ENCODE measurements around the gene GTPBP1. TPM values are rescaled to one million over a fixed set of nuclear protein-coding genes. Genes with fewer than 3 reads are reported as not detected.

GTPBP1 gene
- total RNA-seq: 10 to 100 TPM; 28.8 to 88.7 (median 35.1) TPM

DNA sequence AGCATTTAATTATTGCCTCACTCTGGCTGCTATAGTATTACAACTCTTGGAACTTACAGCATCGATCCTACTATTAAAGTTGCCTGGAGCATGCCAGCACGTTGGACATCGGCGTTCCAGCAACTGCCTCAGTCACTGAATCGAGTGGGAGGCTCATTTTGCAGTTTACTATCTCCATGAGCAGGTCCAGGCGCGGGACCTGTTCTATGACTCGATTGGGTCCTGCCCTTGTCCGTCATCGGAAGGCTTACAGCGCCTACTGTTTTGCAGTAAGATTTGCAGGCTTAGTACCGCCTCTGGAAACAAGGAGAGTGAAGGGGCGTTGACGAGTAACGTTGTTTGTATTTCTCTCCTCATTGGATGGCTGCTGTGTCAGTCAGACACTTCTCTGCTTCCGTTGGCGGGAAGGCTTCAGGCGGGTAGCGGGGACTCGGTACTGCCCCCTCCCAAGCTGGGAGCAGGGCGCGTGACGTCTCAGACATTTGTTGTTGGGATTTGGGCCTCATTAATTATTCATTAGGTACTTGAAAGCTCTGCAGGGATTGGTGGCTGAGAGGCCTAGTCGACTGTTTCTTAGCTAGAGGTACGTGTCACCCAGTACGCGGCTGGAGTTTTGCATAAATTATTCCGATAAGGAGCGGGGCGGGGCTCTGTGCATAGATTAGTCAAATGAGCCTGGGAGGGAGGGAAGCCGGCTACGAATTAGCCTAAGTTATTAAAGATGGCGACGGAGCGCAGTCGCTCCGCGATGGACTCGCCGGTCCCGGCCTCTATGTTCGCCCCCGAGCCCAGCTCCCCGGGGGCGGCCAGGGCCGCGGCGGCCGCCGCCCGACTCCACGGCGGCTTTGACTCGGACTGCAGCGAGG lies at the start of gene GTPBP1:
TSS of gene GTPBP1 (plus strand) at position 710 of the 866 bp plus-strand sequence. CDS start at position 722, 12 bp downstream.
- Histone ChIP-seq H3K27ac (peak within 1 kb of the TSS; percentile 91), H3K4me1 (replicated peaks in 1 of 2) (peaks cover 8 to 24% of the 10 kb centered on the region in 2 donors), H3K4me3 (peak within 1 kb of the TSS; percentile 73 to 93 (median 90))
- in situ Hi-C loops (cut with MboI; ENCODE audit: low pct_unique_long_range_greater_than_20kb in 2 of 9, low sequenced_read_pairs in 9 of 9, unreplicated experiment in 9 of 9): no loop called here
- ATAC-seq (replicated peaks in 6 of 8): peak; percentile 72 to 85 (median 82)
- WGBS, 10 experiments: 0 to 3% (median 0%) methylated on average over 2 to 17 of the region's 55 CpGs; no CpG with 5 or more reads in 1 of the 10 experiments

DNA sequence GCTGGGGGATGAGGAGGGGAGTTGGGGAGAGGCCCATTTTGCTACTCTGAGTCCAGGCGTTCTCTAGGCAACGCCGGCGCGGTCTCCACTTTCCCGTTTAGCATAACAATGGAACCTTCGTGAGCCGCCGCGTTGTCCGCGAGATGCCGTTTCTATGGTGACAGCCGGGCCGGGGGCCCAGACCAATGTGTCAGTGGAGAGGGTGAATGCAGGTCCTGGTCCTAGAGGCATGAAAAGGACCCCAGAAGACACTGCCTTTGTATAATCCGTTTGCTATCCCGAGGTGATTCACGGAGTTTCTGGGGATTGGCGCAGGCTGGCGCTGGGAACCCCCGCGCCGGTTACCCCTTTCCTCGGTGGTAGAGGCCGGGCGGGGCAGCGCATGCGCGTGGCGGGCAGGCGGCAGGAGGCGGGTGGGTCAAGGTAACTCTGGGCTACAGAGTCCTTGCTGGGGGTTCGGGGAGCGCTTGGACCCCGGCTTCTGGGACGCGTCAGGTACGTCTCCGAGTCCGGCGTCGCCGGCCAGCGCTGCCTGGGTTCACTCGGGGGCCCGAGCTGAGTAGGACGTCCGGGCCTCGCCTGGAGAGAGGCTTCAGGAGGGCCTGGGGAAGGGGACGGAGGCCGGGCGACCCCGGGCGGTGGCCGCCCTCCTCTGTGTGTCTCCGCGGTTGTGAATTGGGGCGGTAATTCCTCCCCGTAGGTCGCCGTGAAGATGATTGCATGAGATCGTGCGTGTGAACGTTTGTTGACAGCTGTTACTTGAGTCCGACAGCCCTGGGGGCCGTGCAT lies 49.3 kb upstream of the GTPBP1 start, which contains the start of the genes CBY1 and FAM227A:
TSS of gene CBY1 (plus strand) at position 383 of the 789 bp plus-strand sequence. CDS start 11,417 bp downstream, outside the sequence.
TSS of gene FAM227A (minus strand) at position 137 of the 789 bp plus-strand sequence. CDS start 6,224 bp downstream, outside the sequence.
- in situ Hi-C loops (cut with MboI; ENCODE audit: low pct_unique_long_range_greater_than_20kb in 2 of 9, low sequenced_read_pairs in 9 of 9, unreplicated experiment in 9 of 9): no loop called here
- WGBS, 10 experiments: 0% methylated on average over 1 to 13 of the region's 66 CpGs; no CpG with 5 or more reads in 6 of the 10 experiments
- H3K27ac ChIP-seq: peak within 1 kb of the TSS; percentile 99 to 100
- peak within 1 kb of the TSS; percentile 74 to 98 (median 92) for H3K4me3 ChIP-seq
- H3K4me1 ChIP-seq (replicated peaks in 1 of 2): peaks cover 3 to 4% of the 10 kb centered on the region in 2 donors
- peak; percentile 89 to 94 (median 91) for ATAC-seq (replicated peaks in 6 of 8)

DNA sequence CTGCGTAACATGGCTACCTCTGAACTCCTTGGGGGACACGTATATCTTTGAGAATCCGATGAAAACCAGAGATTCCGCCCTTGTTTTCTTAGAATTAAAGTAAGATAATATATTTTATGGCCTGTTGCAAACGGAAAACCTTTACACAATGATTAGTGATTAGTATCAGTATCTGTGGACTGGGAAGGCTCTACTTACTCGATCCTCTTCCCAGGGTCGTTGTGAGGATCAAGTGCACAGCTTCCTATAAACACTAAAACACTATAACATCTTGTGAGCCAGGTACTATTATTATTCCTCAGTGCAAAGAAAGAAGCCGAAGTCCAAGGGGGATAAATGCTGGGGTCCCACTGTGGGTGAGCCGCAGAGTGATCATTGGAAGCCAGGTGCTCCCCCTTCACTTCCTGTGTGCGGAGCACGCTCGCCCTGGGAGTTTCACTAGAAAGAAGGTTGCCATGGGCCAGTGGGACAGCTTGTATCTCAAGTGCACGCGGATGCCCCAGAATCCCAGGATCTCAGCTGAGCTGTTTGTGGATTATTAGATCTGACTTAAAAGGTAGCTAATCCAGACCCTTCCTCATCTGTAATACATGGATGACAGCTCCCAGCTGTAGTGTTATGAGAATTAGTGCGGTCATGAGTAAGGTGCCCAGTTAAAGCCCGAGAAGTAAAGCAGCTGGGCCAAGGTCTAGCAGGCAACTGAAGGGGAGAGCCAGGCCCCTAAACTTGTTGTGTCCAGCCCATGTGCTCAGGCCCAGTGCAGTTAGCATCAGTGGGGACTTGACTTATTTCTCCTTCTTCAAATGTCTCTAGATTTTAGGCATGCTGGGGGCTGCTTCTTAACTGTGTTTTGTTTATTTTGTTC lies 48.5 kb upstream of the GTPBP1 start:
- Histone ChIP-seq H3K4me1 (replicated peaks in 1 of 2) (peaks cover 3 to 4% of the 10 kb centered on the region in 2 donors), H3K27ac (peak overlapping the region; percentile 99 to 100), H3K4me3 (peak overlapping the region; percentile 74 to 98 (median 92))
- in situ Hi-C loops (cut with MboI; ENCODE audit: low pct_unique_long_range_greater_than_20kb in 2 of 9, low sequenced_read_pairs in 9 of 9, unreplicated experiment in 9 of 9): no loop called here
- ATAC-seq (replicated peaks in 6 of 8): peak in 4 of 8 experiments; percentile 2 to 20 (median 10)
- WGBS, 10 experiments: 0 to 20% (median 7%) methylated on average over 2 to 14 of the region's 16 CpGs

GRCh38 chr22:38674888-38675287 lies 30.9 kb upstream of the GTPBP1 start:
- WGBS, 10 experiments: 73 to 100% (median 87%) methylated on average over 1 to 4 of the region's 5 CpGs; no CpG with 5 or more reads in 5 of the 10 experiments
- H3K4me3 ChIP-seq: no peak overlapping the region
- no peak for ATAC-seq (replicated peaks in 6 of 8)
- in situ Hi-C loops (cut with MboI; ENCODE audit: low pct_unique_long_range_greater_than_20kb in 2 of 9, low sequenced_read_pairs in 9 of 9, unreplicated experiment in 9 of 9): no loop called here
- no peaks in the 10 kb centered on the region for H3K4me1 ChIP-seq (replicated peaks in 1 of 2)
- H3K27ac ChIP-seq: no peak overlapping the region

- H3K4me3 ChIP-seq: no peak overlapping the region
- WGBS, 10 experiments: 100% methylated on average over 1 of the region's 3 CpGs; no CpG with 5 or more reads in 7 of the 10 experiments
- H3K4me1 ChIP-seq (replicated peaks in 1 of 2): no peaks in the 10 kb centered on the region
- no peak for ATAC-seq (replicated peaks in 6 of 8)
- in situ Hi-C loops (cut with MboI; ENCODE audit: low pct_unique_long_range_greater_than_20kb in 2 of 9, low sequenced_read_pairs in 9 of 9, unreplicated experiment in 9 of 9): no loop called here
- no peak overlapping the region for H3K27ac ChIP-seq
Observed at GRCh38 chr22:38675833-38676232, 29.9 kb upstream of the GTPBP1 start.

DNA sequence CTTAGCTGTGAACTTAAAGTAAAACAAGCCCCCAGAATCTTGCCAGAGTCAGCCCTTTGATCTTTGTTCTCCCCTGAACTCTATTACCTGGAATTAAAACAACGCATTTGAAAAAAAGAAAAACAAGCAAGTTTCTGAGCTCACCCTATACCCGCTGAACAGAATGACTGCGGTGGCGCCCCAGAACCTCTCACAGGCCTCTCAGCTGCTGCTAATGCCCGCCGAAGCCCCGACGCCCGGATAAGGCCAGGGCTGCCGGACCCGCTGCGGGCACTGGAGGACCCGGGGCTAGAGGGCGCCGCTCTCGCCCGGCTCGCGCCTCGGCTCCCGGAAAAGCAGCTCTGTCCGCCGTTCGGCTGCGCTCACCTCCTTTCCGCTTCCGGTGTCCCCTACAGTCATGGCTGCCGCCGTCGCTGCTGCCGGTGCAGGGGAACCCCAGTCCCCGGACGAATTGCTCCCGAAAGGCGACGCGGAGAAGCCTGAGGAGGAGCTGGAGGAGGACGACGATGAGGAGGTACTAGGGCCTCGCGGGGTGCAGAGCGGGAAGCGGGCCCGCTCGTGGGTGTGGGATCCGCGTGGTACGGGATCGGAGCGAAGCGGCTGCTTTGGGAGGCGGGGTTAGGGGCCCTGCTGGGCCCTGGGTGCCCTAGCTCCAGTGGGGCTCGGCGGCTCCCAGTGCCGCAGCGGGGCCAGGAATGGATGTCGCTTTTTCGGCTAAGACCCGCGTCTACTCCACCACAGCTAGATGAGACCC lies 24.0 kb upstream of the GTPBP1 start, which contains the start of gene TOMM22:
TSS of gene TOMM22 (plus strand) at position 376 of the 754 bp plus-strand sequence. CDS start at position 398, 22 bp downstream.
- peak within 1 kb of the TSS; percentile 85 to 99 (median 90) for H3K4me3 ChIP-seq
- ATAC-seq (replicated peaks in 6 of 8): peak; percentile 98 to 99 (median 99)
- WGBS, 10 experiments: 0 to 2% (median 0%) methylated on average over 1 to 15 of the region's 60 CpGs; no CpG with 5 or more reads in 3 of the 10 experiments
- H3K4me1 ChIP-seq (replicated peaks in 1 of 2): peaks cover 0 to 3% of the 10 kb centered on the region in 2 donors
- H3K27ac ChIP-seq: peak within 1 kb of the TSS; percentile 67 to 90
- in situ Hi-C loops (cut with MboI; ENCODE audit: low pct_unique_long_range_greater_than_20kb in 2 of 9, low sequenced_read_pairs in 9 of 9, unreplicated experiment in 9 of 9): no loop called here

DNA sequence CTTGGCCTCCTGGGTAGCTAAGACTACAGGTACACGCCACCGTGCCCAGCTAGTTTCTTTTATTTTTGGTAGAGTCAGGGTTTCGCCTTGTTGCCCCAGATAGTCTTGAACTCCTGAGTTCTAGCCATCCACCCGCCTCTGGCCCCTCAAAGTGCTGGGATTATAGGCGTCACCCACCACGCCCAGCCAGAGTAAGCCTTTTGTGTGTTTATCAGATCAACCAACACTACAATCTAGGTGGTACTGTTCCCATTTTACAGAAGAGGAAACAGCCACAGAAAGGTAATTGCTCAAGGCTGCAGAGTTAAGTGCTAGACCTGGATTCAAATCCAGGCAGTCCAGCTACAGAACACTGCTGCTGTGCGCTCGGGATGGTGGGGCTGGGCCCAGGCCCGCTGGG lies 20.8 kb upstream of the GTPBP1 start:
- no peak for ATAC-seq (replicated peaks in 6 of 8)
- peaks cover 0 to 3% of the 10 kb centered on the region in 2 donors for H3K4me1 ChIP-seq (replicated peaks in 1 of 2)
- H3K4me3 ChIP-seq: no peak overlapping the region
- whole genome bisulfite sequencing, 10 experiments: 73 to 100% (median 89%) methylated on average over 1 to 8 of the region's 9 CpGs; no CpG with 5 or more reads in 2 of the 10 experiments
- no peak overlapping the region for H3K27ac ChIP-seq
- in situ Hi-C loops (cut with MboI; ENCODE audit: low pct_unique_long_range_greater_than_20kb in 2 of 9, low sequenced_read_pairs in 9 of 9, unreplicated experiment in 9 of 9): no loop called here

- H3K4me3 ChIP-seq: no peak overlapping the region
- ATAC-seq (replicated peaks in 6 of 8): no peak
- WGBS, 10 experiments: 86 to 100% (median 100%) methylated on average over 1 of the region's 1 CpG; no CpG with 5 or more reads in 7 of the 10 experiments
- H3K27ac ChIP-seq: no peak overlapping the region
- peaks cover 0 to 3% of the 10 kb centered on the region in 2 donors for H3K4me1 ChIP-seq (replicated peaks in 1 of 2)
- in situ Hi-C loops (cut with MboI; ENCODE audit: low pct_unique_long_range_greater_than_20kb in 2 of 9, low sequenced_read_pairs in 9 of 9, unreplicated experiment in 9 of 9): no loop called here
Observed at GRCh38 chr22:38685761-38686160, 20.0 kb upstream of the GTPBP1 start.

DNA sequence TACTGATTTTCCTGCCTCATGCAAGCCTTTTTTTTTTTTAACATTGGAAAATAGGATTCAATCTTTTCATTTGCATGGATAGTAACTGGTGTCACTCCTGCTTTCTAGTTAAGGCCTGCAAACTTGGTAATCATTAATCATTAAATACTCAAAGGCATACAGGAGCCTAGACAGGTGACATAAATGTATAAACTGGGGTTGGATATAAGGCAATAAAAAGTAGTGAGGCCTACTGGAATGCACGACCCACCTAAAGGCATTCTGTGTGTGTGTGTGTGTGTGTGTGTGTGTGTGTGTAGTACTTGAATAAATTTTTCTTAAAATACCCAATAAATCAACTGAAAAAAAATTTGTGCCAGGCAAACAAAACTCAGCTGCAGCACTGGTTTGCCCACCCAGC lies 16.1 kb upstream of the GTPBP1 start:
- Histone ChIP-seq H3K4me1 (replicated peaks in 1 of 2) (peaks cover 0 to 9% of the 10 kb centered on the region in 2 donors), H3K27ac (no peak overlapping the region), H3K4me3 (no peak overlapping the region)
- WGBS, 10 experiments: 29 to 100% (median 100%) methylated on average over 1 of the region's 1 CpG; no CpG with 5 or more reads in 5 of the 10 experiments
- no peak for ATAC-seq (replicated peaks in 6 of 8)
- in situ Hi-C loops (cut with MboI; ENCODE audit: low pct_unique_long_range_greater_than_20kb in 2 of 9, low sequenced_read_pairs in 9 of 9, unreplicated experiment in 9 of 9): no loop called here

- H3K4me3 ChIP-seq: no peak overlapping the region
- peak in 3 of 8 experiments; percentile 84 to 90 (median 87) for ATAC-seq (replicated peaks in 6 of 8)
- H3K4me1 ChIP-seq (replicated peaks in 1 of 2): peaks cover 27 to 36% of the 10 kb centered on the region in 2 donors
- WGBS, 10 experiments: 0 to 100% (median 88%) methylated on average over 1 to 2 of the region's 2 CpGs; no CpG with 5 or more reads in 1 of the 10 experiments
- H3K27ac ChIP-seq: no peak overlapping the region
- in situ Hi-C loops (cut with MboI; ENCODE audit: low pct_unique_long_range_greater_than_20kb in 2 of 9, low sequenced_read_pairs in 9 of 9, unreplicated experiment in 9 of 9): no loop called here
Observed at GRCh38 chr22:38694049-38694448, 11.7 kb upstream of the GTPBP1 start.

- Histone ChIP-seq H3K4me3 (no peak overlapping the region), H3K27ac (no peak overlapping the region), H3K4me1 (replicated peaks in 1 of 2) (peaks cover 27 to 38% of the 10 kb centered on the region in 2 donors)
- in situ Hi-C loops (cut with MboI; ENCODE audit: low pct_unique_long_range_greater_than_20kb in 2 of 9, low sequenced_read_pairs in 9 of 9, unreplicated experiment in 9 of 9): no loop called here
- no peak for ATAC-seq (replicated peaks in 6 of 8)
- WGBS, 10 experiments: 45 to 96% (median 82%) methylated on average over 2 to 3 of the region's 3 CpGs; no CpG with 5 or more reads in 2 of the 10 experiments
Observed at GRCh38 chr22:38694940-38695339, 10.8 kb upstream of the GTPBP1 start.

Data from motor neuron (in vitro differentiated cells).